Memory B cell (primary cell): ENCODE results near the gene GOLGB1.
"Not testable (repeated sequence)": the region's sequence is repeated elsewhere in the genome, so short reads cannot be mapped to it uniquely, and the experiment has no call there.

Experiments
- ATAC-seq: fragments of 150-1000 bp; cut with Tn5 transposase; 2 replicates; pipeline ENCODE4 v1.10.0; 2021; ENCODE audit warnings: low read depth, mild to moderate bottlenecking, moderate library complexity
- DNase-seq, 2 donors: peaks; one replicate each; pipeline ENCODE4 v3.0.0; 2022; ENCODE audit warnings: low spot score in 2 of 2
- H3K27ac Mint-ChIP-seq: one replicate; pipeline ENCODE4 v1.8.0; 2022; ENCODE audit warnings: mild to moderate bottlenecking, moderate library complexity, mixed read lengths
- H3K27me3 Mint-ChIP-seq: one replicate; pipeline ENCODE4 v1.8.0; 2022; ENCODE audit warnings: mixed read lengths
- H3K36me3 Mint-ChIP-seq: one replicate; pipeline ENCODE4 v1.8.0; 2022; ENCODE audit warnings: mild to moderate bottlenecking, mixed read lengths
- H3K4me1 Mint-ChIP-seq: one replicate; pipeline ENCODE4 v1.8.0; 2022; ENCODE audit warnings: mixed read lengths
- H3K4me3 Mint-ChIP-seq: one replicate; pipeline ENCODE4 v1.8.0; 2022; ENCODE audit warnings: mild to moderate bottlenecking, moderate library complexity, mixed read lengths
- H3K9me3 Mint-ChIP-seq: one replicate; pipeline ENCODE4 v1.8.0; 2022; ENCODE audit warnings: mixed read lengths

GOLGB1 gene

GRCh38 chr3:121688747-121689146 lies 60.8 kb downstream of the GOLGB1 start:
- H3K27ac Mint-ChIP-seq, H3K9me3 Mint-ChIP-seq, H3K4me3 Mint-ChIP-seq, H3K27me3 Mint-ChIP-seq, H3K4me1 Mint-ChIP-seq, DNase-seq, ATAC-seq: not testable (repeated sequence)
- H3K36me3 Mint-ChIP-seq = peaks cover 39% of the 10 kb centered on the region

- DNase-seq (no peak), ATAC-seq (no peak)
- no peaks in the 10 kb centered on the region for H3K27me3 Mint-ChIP-seq
- peaks cover 3% of the 10 kb centered on the region for H3K4me1 Mint-ChIP-seq
- H3K9me3 Mint-ChIP-seq = peaks cover 11% of the 10 kb centered on the region
- peaks cover 50% of the 10 kb centered on the region for H3K36me3 Mint-ChIP-seq
- no peak overlapping the region for H3K4me3 Mint-ChIP-seq
- H3K27ac Mint-ChIP-seq = no peak overlapping the region
Measured at GRCh38 chr3:121681792-121682191, 67.7 kb downstream of the GOLGB1 start.

- no peak overlapping the region for H3K4me3 Mint-ChIP-seq
- ATAC-seq (no peak), DNase-seq (no peak)
- no peaks in the 10 kb centered on the region for H3K4me1 Mint-ChIP-seq
- H3K27me3 Mint-ChIP-seq = no peaks in the 10 kb centered on the region
- no peaks in the 10 kb centered on the region for H3K9me3 Mint-ChIP-seq
- H3K27ac Mint-ChIP-seq = no peak overlapping the region
- peaks cover 53% of the 10 kb centered on the region for H3K36me3 Mint-ChIP-seq
Measured at GRCh38 chr3:121677141-121677540, 72.4 kb downstream of the GOLGB1 start.

- H3K4me3 Mint-ChIP-seq = no peak overlapping the region
- H3K4me1 Mint-ChIP-seq = no peaks in the 10 kb centered on the region
- H3K27ac Mint-ChIP-seq = no peak overlapping the region
- DNase-seq (no peak), ATAC-seq (no peak)
- H3K36me3 Mint-ChIP-seq = peaks cover 49% of the 10 kb centered on the region
- no peaks in the 10 kb centered on the region for H3K9me3 Mint-ChIP-seq
- no peaks in the 10 kb centered on the region for H3K27me3 Mint-ChIP-seq
Measured at GRCh38 chr3:121670676-121671075, 78.9 kb downstream of the GOLGB1 start.

GRCh38 chr3:121667333-121667732 lies 82.2 kb downstream of the GOLGB1 start:
- peaks cover 51% of the 10 kb centered on the region for H3K36me3 Mint-ChIP-seq
- no peaks in the 10 kb centered on the region for H3K9me3 Mint-ChIP-seq
- H3K27me3 Mint-ChIP-seq = no peaks in the 10 kb centered on the region
- no peak overlapping the region for H3K4me3 Mint-ChIP-seq
- DNase-seq (no peak), ATAC-seq (no peak)
- H3K4me1 Mint-ChIP-seq = no peaks in the 10 kb centered on the region
- H3K27ac Mint-ChIP-seq = no peak overlapping the region

GRCh38 chr3:121665488-121665887 lies 84.1 kb downstream of the GOLGB1 start:
- no peaks in the 10 kb centered on the region for H3K27me3 Mint-ChIP-seq
- H3K4me3 Mint-ChIP-seq = no peak overlapping the region
- peaks cover 7% of the 10 kb centered on the region for H3K4me1 Mint-ChIP-seq
- H3K36me3 Mint-ChIP-seq = peaks cover 42% of the 10 kb centered on the region
- H3K9me3 Mint-ChIP-seq = no peaks in the 10 kb centered on the region
- peak overlapping the region; percentile 11 for H3K27ac Mint-ChIP-seq
- DNase-seq (no peak), ATAC-seq (no peak)

GRCh38 chr3:121663171-121663847 lies 86.2 kb downstream of the GOLGB1 start:
- Mint-ChIP-seq H3K27ac (no peak overlapping the region), H3K9me3 (no peaks in the 10 kb centered on the region), H3K36me3 (peaks cover 38% of the 10 kb centered on the region), H3K4me3 (no peak overlapping the region), H3K4me1 (peaks cover 19% of the 10 kb centered on the region), H3K27me3 (no peaks in the 10 kb centered on the region)
- ATAC-seq (no peak), DNase-seq (no peak)

- Mint-ChIP-seq H3K9me3 (no peaks in the 10 kb centered on the region), H3K4me3 (no peak overlapping the region), H3K4me1 (peaks cover 24% of the 10 kb centered on the region), H3K27ac (peak overlapping the region; percentile 50), H3K36me3 (peaks cover 43% of the 10 kb centered on the region), H3K27me3 (no peaks in the 10 kb centered on the region)
- DNase-seq = no peak
- ATAC-seq = no peak
Measured at GRCh38 chr3:121662742-121663141, 86.8 kb downstream of the GOLGB1 start.

GRCh38 chr3:121661376-121661775 lies 88.2 kb downstream of the GOLGB1 start:
- Mint-ChIP-seq H3K36me3 (peaks cover 45% of the 10 kb centered on the region), H3K4me1 (peaks cover 35% of the 10 kb centered on the region), H3K4me3 (no peak overlapping the region), H3K9me3 (no peaks in the 10 kb centered on the region), H3K27me3 (no peaks in the 10 kb centered on the region), H3K27ac (peak overlapping the region; percentile 99)
- DNase-seq = no peak
- ATAC-seq = peak; percentile 5

GRCh38 chr3:121660356-121661171 lies 89.0 kb downstream of the GOLGB1 start, which contains the start of gene HCLS1:
Gene HCLS1 (minus strand): TSS chr3:121660903. CDS start chr3:121658347, 2,556 bp downstream.
- Mint-ChIP-seq H3K36me3 (peaks cover 41% of the 10 kb centered on the region), H3K4me3 (peak within 1 kb of the TSS; percentile 99), H3K27me3 (no peaks in the 10 kb centered on the region), H3K27ac (peak within 1 kb of the TSS; percentile 99), H3K9me3 (no peaks in the 10 kb centered on the region), H3K4me1 (peaks cover 40% of the 10 kb centered on the region)
- ATAC-seq = peak; percentile 85
- DNase-seq = peak; percentile 74 to 79

GRCh38 chr3:121659586-121659985 lies 90.0 kb downstream of the GOLGB1 start:
- Mint-ChIP-seq H3K4me3 (peak overlapping the region; percentile 99), H3K9me3 (no peaks in the 10 kb centered on the region), H3K36me3 (peaks cover 37% of the 10 kb centered on the region), H3K4me1 (peaks cover 44% of the 10 kb centered on the region), H3K27ac (peak overlapping the region; percentile 99), H3K27me3 (no peaks in the 10 kb centered on the region)
- DNase-seq = no peak
- ATAC-seq = no peak

- ATAC-seq = no peak
- H3K36me3 Mint-ChIP-seq = peaks cover 36% of the 10 kb centered on the region
Measured at GRCh38 chr3:121658716-121659435, 90.7 kb downstream of the GOLGB1 start.

GRCh38 chr3:121654493-121655385 lies 94.8 kb downstream of the GOLGB1 start:
- H3K4me3 Mint-ChIP-seq = peak overlapping the region; percentile 6
- peaks cover 35% of the 10 kb centered on the region for H3K36me3 Mint-ChIP-seq
- H3K27ac Mint-ChIP-seq = peak overlapping the region; percentile 80
- no peaks in the 10 kb centered on the region for H3K27me3 Mint-ChIP-seq
- DNase-seq = no peak
- H3K9me3 Mint-ChIP-seq = no peaks in the 10 kb centered on the region
- peaks cover 45% of the 10 kb centered on the region for H3K4me1 Mint-ChIP-seq
- peak; percentile 37 for ATAC-seq

More at GRCh38 chr3:121658716-121659435, 90.7 kb downstream of the GOLGB1 start:
- Mint-ChIP-seq H3K4me1 (peaks cover 48% of the 10 kb centered on the region), H3K4me3 (peak overlapping the region; percentile 99), H3K27ac (peak overlapping the region; percentile 99), H3K9me3 (no peaks in the 10 kb centered on the region), H3K27me3 (no peaks in the 10 kb centered on the region)
- no peak for DNase-seq
